Measurements from ENCODE around the gene SUMF1. TPM values are rescaled to one million over a fixed set of nuclear protein-coding genes. Genes with fewer than 3 reads are reported as not detected.

The SUMF1 gene
- total and polyA plus RNA-seq, 5 donors from 2014 or later: 10.5 to 28.0 (median 23.1) TPM

GRCh38 chr3:4496087-4496452, 29.0 kb upstream of the SUMF1 start:
- Mint-ChIP-seq H3K27me3 (peaks cover 13% of the 10 kb centered on the region), H3K36me3 (peaks cover 26% of the 10 kb centered on the region), H3K27ac (peak overlapping the region; percentile 4 to 94 (median 94)), H3K4me1 (peaks cover 22 to 61% (median 46%) of the 10 kb centered on the region in 4 donors), H3K4me3 (peak overlapping the region; percentile 94 to 99 (median 98)), H3K9me3 (no peaks in the 10 kb centered on the region)
- Histone ChIP-seq H3K27me3 (ENCODE audit: control insufficient read depth, insufficient read depth, low read length) (peaks cover 9% of the 10 kb centered on the region), H3K4me3 (ENCODE audit: low read depth, low read length) (peak overlapping the region; percentile 84), H3K36me3 (ENCODE audit: control insufficient read depth, insufficient read depth, low read length) (peaks cover 3% of the 10 kb centered on the region), H3K27ac (ENCODE audit: insufficient read depth, low read length, poor library complexity, severe bottlenecking) (no peak overlapping the region), H3K9me3 (ENCODE audit: control insufficient read depth in 2 of 2, low read length in 2 of 2) (no peaks in the 10 kb centered on the region), H3K4me1 (ENCODE audit: control insufficient read depth, insufficient read depth, low read length, poor library complexity, severe bottlenecking) (peaks cover 47% of the 10 kb centered on the region)
- ATAC-seq (ENCODE audit: low read depth in 2 of 2) (no peak), DNase-seq (no peak)

- peaks cover 15% of the 10 kb centered on the region for H3K27me3 ChIP-seq (ENCODE audit: control insufficient read depth, insufficient read depth, low read length)
- no peak for ATAC-seq (ENCODE audit: low read depth in 2 of 2)
- H3K27me3 Mint-ChIP-seq: peaks cover 18% of the 10 kb centered on the region
- H3K36me3 ChIP-seq (ENCODE audit: control insufficient read depth, insufficient read depth, low read length): peaks cover 3% of the 10 kb centered on the region
- DNase-seq: no peak
- peak overlapping the region; percentile 4 to 94 (median 94) for H3K27ac Mint-ChIP-seq
- H3K9me3 Mint-ChIP-seq: no peaks in the 10 kb centered on the region
- peaks cover 26% of the 10 kb centered on the region for H3K36me3 Mint-ChIP-seq
- peaks cover 47% of the 10 kb centered on the region for H3K4me1 ChIP-seq (ENCODE audit: control insufficient read depth, insufficient read depth, low read length, poor library complexity, severe bottlenecking)
- peak overlapping the region; percentile 84 for H3K4me3 ChIP-seq (ENCODE audit: low read depth, low read length)
- peaks cover 22 to 61% (median 49%) of the 10 kb centered on the region in 4 donors for H3K4me1 Mint-ChIP-seq
- H3K27ac ChIP-seq (ENCODE audit: insufficient read depth, low read length, poor library complexity, severe bottlenecking): peak overlapping the region; percentile 81
- peak overlapping the region; percentile 94 to 99 (median 98) for H3K4me3 Mint-ChIP-seq
- H3K9me3 ChIP-seq (ENCODE audit: control insufficient read depth in 2 of 2, low read length in 2 of 2): no peaks in the 10 kb centered on the region
These were observed 28.4 kb upstream of the SUMF1 start for GRCh38 chr3:4495294-4496086.

- Histone ChIP-seq H3K4me1 (ENCODE audit: control insufficient read depth, insufficient read depth, low read length, poor library complexity, severe bottlenecking) (peaks cover 47% of the 10 kb centered on the region), H3K27ac (ENCODE audit: insufficient read depth, low read length, poor library complexity, severe bottlenecking) (peak overlapping the region; percentile 81), H3K27me3 (ENCODE audit: control insufficient read depth, insufficient read depth, low read length) (peaks cover 19% of the 10 kb centered on the region), H3K9me3 (ENCODE audit: control insufficient read depth in 2 of 2, low read length in 2 of 2) (no peaks in the 10 kb centered on the region), H3K36me3 (ENCODE audit: control insufficient read depth, insufficient read depth, low read length) (peaks cover 3% of the 10 kb centered on the region), H3K4me3 (ENCODE audit: low read depth, low read length) (peak overlapping the region; percentile 84)
- no peak for DNase-seq
- Mint-ChIP-seq H3K27me3 (peaks cover 21% of the 10 kb centered on the region), H3K36me3 (peaks cover 21% of the 10 kb centered on the region), H3K27ac (peak overlapping the region; percentile 93 to 94 (median 94)), H3K4me3 (peak overlapping the region; percentile 94 to 99 (median 98)), H3K9me3 (no peaks in the 10 kb centered on the region), H3K4me1 (peaks cover 22 to 59% (median 49%) of the 10 kb centered on the region in 4 donors)
- no peak for ATAC-seq (ENCODE audit: low read depth in 2 of 2)
These were observed 27.8 kb upstream of the SUMF1 start for GRCh38 chr3:4494895-4495264.

- Mint-ChIP-seq H3K27ac (peak overlapping the region; percentile 93 to 95 (median 94)), H3K4me1 (peaks cover 22 to 59% (median 49%) of the 10 kb centered on the region in 4 donors), H3K9me3 (no peaks in the 10 kb centered on the region), H3K4me3 (peak overlapping the region; percentile 94 to 99 (median 98)), H3K27me3 (peaks cover 28% of the 10 kb centered on the region), H3K36me3 (peaks cover 20% of the 10 kb centered on the region)
- H3K27ac ChIP-seq (ENCODE audit: insufficient read depth, low read length, poor library complexity, severe bottlenecking): peak overlapping the region; percentile 81
- DNase-seq (peak in 2 of 3 donors; percentile 9 to 24), ATAC-seq (ENCODE audit: low read depth in 2 of 2) (no peak)
- peaks cover 3% of the 10 kb centered on the region for H3K36me3 ChIP-seq (ENCODE audit: control insufficient read depth, insufficient read depth, low read length)
- peak overlapping the region; percentile 84 for H3K4me3 ChIP-seq (ENCODE audit: low read depth, low read length)
- peaks cover 47% of the 10 kb centered on the region for H3K4me1 ChIP-seq (ENCODE audit: control insufficient read depth, insufficient read depth, low read length, poor library complexity, severe bottlenecking)
- H3K9me3 ChIP-seq (ENCODE audit: control insufficient read depth in 2 of 2, low read length in 2 of 2): no peaks in the 10 kb centered on the region
- peaks cover 24% of the 10 kb centered on the region for H3K27me3 ChIP-seq (ENCODE audit: control insufficient read depth, insufficient read depth, low read length)
These were observed 27.1 kb upstream of the SUMF1 start for GRCh38 chr3:4493941-4494894.

GRCh38 chr3:4493014-4493940, 26.2 kb upstream of the SUMF1 start, which contains the start of gene ITPR1:
TSS of gene ITPR1 (plus strand) at chr3:4493348. CDS start at chr3:4516492, 23,144 bp downstream.
- peaks cover 20% of the 10 kb centered on the region for H3K36me3 Mint-ChIP-seq
- peaks cover 3% of the 10 kb centered on the region for H3K36me3 ChIP-seq (ENCODE audit: control insufficient read depth, insufficient read depth, low read length)
- H3K27ac Mint-ChIP-seq: peak within 1 kb of the TSS; percentile 93 to 95 (median 94)
- peak within 1 kb of the TSS; percentile 81 for H3K27ac ChIP-seq (ENCODE audit: insufficient read depth, low read length, poor library complexity, severe bottlenecking)
- H3K4me1 ChIP-seq (ENCODE audit: control insufficient read depth, insufficient read depth, low read length, poor library complexity, severe bottlenecking): peaks cover 47% of the 10 kb centered on the region
- no peaks in the 10 kb centered on the region for H3K9me3 ChIP-seq (ENCODE audit: control insufficient read depth in 2 of 2, low read length in 2 of 2)
- peaks cover 37% of the 10 kb centered on the region for H3K27me3 Mint-ChIP-seq
- DNase-seq: peak; percentile 98 to 100 (median 98)
- H3K4me1 Mint-ChIP-seq: peaks cover 22 to 54% (median 46%) of the 10 kb centered on the region in 4 donors
- ATAC-seq (ENCODE audit: low read depth in 2 of 2): peak; percentile 95 to 96
- no peaks in the 10 kb centered on the region for H3K9me3 Mint-ChIP-seq
- H3K27me3 ChIP-seq (ENCODE audit: control insufficient read depth, insufficient read depth, low read length): peaks cover 24% of the 10 kb centered on the region
- peak within 1 kb of the TSS; percentile 94 to 99 (median 98) for H3K4me3 Mint-ChIP-seq
- H3K4me3 ChIP-seq (ENCODE audit: low read depth, low read length): peak within 1 kb of the TSS; percentile 85

GRCh38 chr3:4492208-4493013, 25.3 kb upstream of the SUMF1 start:
- Mint-ChIP-seq H3K4me3 (peak overlapping the region; percentile 94 to 99 (median 98)), H3K27me3 (peaks cover 43% of the 10 kb centered on the region), H3K4me1 (peaks cover 22 to 50% (median 39%) of the 10 kb centered on the region in 4 donors), H3K36me3 (peaks cover 11% of the 10 kb centered on the region), H3K27ac (peak overlapping the region; percentile 79 to 94 (median 85)), H3K9me3 (no peaks in the 10 kb centered on the region)
- no peaks in the 10 kb centered on the region for H3K9me3 ChIP-seq (ENCODE audit: control insufficient read depth in 2 of 2, low read length in 2 of 2)
- H3K4me3 ChIP-seq (ENCODE audit: low read depth, low read length): peak overlapping the region; percentile 85
- H3K4me1 ChIP-seq (ENCODE audit: control insufficient read depth, insufficient read depth, low read length, poor library complexity, severe bottlenecking): peaks cover 47% of the 10 kb centered on the region
- peak in 2 of 3 donors; percentile 27 to 70 for DNase-seq
- H3K27me3 ChIP-seq (ENCODE audit: control insufficient read depth, insufficient read depth, low read length): peaks cover 24% of the 10 kb centered on the region
- peak in 1 of 2 donors; percentile 7 for ATAC-seq (ENCODE audit: low read depth in 2 of 2)
- H3K36me3 ChIP-seq (ENCODE audit: control insufficient read depth, insufficient read depth, low read length): peaks cover 1% of the 10 kb centered on the region
- H3K27ac ChIP-seq (ENCODE audit: insufficient read depth, low read length, poor library complexity, severe bottlenecking): peak overlapping the region; percentile 81

Measured in CD4-positive, CD25-positive, alpha-beta regulatory T cell (primary cell).